Right lobe of liver (tissue), 4 donors: ENCODE measurements around the gene KIF13A.

Experiments used
- POLR2A ChIP-seq: fragments of 450-650 bp; IDR thresholded peaks from one replicate; pipeline ENCODE4 v1.6.1; 2017; ENCODE audit warnings: antibody characterized with exemption, mild to moderate bottlenecking
- TF ChIP-seq, protein P1 (sequence below), 4 donors: fragments of 200-600 bp in 3 of 4; fragments of 450-650 bp in 1 of 4; IDR thresholded peaks; one replicate each; pipeline versions ENCODE4 v1.5.1 to v1.8.0; 2016 to 2022; ENCODE audit warnings: antibody characterized with exemption in 4 of 4, mild to moderate bottlenecking in 2 of 4
- donor health status: DM: no; HTN: no; CAD: no.
- donor health status: DM: no; HTN: no; CAD: no.
- donor health status: DM: no; HTN: yes; CAD: no.

DNA sequence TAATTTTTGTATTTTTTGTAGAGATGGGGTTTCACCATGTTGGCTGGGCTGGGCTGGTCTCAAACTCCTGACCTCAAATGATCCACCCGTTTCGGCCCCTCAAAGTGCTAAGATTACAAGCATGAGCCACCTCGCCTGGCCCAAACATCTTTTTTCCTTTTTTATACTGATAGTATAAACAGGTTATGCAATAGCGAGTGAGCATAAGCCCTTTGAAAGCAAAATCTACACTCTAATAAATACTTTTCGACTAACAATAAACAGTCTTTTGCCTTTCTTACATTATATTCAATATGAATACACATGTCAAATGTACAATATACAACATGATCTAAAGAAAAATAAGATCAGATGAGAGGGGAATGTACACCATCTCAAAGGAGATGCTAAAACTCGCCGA, 38.7 kb downstream of the KIF13A start:
- TF ChIP-seq, protein P1, sequence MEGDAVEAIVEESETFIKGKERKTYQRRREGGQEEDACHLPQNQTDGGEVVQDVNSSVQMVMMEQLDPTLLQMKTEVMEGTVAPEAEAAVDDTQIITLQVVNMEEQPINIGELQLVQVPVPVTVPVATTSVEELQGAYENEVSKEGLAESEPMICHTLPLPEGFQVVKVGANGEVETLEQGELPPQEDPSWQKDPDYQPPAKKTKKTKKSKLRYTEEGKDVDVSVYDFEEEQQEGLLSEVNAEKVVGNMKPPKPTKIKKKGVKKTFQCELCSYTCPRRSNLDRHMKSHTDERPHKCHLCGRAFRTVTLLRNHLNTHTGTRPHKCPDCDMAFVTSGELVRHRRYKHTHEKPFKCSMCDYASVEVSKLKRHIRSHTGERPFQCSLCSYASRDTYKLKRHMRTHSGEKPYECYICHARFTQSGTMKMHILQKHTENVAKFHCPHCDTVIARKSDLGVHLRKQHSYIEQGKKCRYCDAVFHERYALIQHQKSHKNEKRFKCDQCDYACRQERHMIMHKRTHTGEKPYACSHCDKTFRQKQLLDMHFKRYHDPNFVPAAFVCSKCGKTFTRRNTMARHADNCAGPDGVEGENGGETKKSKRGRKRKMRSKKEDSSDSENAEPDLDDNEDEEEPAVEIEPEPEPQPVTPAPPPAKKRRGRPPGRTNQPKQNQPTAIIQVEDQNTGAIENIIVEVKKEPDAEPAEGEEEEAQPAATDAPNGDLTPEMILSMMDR (IDR thresholded peaks at IDR 0.05), result no peak
- TF ChIP-seq POLR2A, result no peak
